Embryonic facial prominence (tissue), 1 donor: ENCODE results near the gene LRRK1.

ENCODE experiments used
- DNase-seq: peaks from one replicate; pipeline ENCODE4 v3.0.0-alpha.2; 2016; ENCODE audit errors: extremely low spot score

Gene LRRK1

DNA sequence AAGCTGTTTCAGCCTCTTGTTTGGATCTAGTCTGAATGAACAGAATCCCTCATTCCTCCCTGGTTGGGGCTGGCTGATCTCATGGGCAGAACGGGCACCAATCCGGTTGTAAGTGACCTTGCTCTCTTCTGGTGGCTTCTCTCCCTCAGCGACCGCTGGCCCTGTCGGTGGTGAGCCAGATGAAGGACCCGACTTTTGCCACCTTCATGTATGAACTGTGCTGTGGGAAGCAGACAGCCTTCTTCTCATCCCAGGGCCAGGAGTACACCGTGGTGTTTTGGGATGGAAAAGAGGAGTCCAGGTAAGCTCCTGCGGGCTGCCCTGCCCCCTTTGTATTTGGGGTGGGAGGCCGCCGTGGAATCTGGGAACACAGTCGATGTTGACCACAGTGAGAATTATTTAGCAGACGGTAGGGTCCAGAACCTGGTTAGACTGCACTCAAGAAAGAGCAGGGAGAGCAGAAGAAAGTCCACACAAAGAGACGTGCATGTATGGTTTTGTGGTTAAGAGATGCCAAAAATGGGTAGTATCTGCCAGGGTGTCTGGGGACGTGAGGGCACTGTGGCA, 138.8 kb downstream of the LRRK1 start:
- no peak for DNase-seq

DNA sequence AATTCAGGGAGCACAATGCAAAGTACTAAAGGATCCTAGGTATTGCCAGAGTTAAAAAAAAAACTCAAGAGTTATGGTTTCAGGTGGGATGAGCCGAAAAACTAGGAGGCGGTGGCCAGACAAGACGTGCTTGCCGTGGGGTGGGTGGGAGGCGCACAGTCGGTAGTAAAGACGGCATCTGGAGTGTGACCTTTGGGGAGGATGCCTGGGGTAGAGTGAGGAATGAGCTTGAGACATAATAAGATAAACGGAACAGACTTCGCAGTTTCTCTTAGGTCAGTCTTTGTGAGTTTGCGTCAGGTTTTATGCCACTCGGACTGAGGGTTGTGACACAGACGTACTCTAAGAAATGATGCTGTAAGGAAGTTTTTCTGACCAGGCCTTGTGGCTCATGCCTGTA, 139.6 kb downstream of the LRRK1 start:
- DNase-seq: no peak

DNA sequence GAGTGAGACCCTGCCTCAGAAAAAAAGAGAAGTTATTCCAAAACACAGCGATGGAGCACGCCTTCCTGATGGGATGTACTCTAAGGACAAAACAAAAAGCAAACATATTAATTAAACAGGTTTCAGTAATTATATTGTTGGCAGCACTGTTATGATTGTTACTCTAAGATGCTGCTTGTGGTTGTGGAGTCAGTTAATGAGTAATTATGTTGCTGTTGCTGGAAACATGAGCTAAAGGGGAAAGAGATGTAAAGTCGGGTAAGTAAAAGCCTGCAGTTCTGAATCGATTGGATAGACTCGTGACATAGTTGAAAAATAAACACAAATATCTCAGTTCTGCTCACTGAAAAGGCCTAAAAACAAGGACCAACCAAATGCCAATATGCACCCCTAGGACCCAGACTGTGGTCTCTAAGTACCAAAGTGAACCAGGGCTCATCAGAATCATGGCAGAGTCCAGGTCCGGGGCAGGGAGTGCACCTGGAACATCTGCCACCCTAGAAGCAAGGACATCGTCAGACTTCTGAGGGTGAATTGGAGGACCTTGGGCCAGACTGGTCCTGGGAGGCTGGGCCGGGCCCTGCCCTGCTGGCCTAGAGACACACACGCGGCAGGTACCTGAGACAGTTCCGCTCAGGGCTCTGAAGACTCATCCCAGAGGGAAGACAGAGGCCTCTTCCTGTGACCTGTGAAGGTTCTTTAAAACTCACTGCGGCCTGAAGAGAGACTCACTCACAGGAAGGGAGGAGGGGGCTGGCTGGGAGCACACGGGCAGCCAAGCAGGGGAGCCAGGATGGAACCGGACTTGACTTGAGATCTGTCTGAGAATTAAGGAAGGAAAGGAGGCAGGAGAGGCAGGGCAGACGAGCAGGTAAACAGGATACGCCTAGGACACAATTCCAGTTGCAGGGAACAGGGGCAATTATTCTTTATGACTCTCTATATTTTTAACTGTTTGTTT, 140.5 kb downstream of the LRRK1 start:
- no peak for DNase-seq

DNA sequence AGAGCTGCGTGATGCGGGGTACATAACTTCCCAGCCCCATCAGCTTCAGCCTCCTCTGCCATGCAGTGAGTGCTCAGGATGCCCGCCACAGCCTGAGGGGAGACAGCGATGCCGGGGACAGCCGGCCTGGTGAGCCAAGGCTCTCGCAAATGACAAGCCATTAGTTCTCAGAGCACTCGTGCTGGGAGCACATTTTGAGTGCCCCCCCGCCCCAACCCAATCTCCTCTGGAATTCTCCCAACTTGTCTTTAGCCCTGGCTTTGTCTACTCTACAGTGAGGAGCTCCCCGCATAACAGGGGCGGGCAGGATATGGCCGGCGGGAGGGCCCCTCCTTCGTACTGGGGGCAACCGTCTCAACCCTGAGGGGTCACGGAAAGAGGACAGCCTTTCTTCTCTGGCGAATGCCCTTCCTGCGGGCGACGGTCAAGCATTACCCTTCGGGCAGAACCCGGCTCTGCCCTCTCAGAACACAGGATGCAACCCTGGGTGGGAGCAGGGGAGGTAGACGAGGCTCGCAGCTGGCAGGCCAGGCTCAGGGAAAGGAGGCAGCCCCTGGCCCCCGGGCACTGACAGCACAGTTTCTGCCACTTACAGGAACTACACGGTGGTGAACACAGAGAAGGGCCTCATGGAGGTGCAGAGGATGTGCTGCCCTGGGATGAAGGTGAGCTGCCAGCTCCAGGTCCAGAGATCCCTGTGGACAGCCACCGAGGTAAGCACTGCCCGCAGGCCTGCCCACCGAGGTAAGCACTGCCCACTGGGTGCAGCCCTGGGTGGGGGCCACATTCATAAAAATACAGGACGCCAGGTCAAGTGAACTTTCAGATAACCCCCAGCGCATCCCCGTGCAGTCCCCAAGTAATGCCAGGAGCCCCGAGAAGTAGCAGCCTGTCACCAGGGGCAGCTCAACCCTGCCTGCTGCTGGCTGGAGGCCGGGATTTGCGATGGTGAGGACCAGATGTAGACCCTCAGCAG, 141.7 kb downstream of the LRRK1 start:
- DNase-seq: no peak

DNA sequence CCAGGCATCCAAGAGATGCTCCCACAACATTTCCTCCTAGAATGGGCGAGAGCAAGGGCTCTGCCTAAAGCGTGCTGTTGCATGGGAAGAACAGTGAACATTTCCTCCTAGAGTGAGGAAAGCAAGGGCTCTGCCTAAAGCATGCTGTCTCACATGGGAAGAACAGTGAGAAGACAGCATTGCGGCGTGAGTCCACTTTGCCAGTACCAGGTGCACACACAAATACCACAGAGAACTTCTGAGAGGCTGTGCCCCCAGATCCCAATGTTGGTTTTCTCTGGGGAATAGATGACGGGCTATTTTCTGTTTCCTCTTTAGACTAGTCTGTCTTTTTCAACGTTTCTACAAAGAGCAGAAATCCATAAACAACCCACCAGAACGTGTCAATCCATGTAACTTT, 142.9 kb downstream of the LRRK1 start:
- no peak for DNase-seq

DNA sequence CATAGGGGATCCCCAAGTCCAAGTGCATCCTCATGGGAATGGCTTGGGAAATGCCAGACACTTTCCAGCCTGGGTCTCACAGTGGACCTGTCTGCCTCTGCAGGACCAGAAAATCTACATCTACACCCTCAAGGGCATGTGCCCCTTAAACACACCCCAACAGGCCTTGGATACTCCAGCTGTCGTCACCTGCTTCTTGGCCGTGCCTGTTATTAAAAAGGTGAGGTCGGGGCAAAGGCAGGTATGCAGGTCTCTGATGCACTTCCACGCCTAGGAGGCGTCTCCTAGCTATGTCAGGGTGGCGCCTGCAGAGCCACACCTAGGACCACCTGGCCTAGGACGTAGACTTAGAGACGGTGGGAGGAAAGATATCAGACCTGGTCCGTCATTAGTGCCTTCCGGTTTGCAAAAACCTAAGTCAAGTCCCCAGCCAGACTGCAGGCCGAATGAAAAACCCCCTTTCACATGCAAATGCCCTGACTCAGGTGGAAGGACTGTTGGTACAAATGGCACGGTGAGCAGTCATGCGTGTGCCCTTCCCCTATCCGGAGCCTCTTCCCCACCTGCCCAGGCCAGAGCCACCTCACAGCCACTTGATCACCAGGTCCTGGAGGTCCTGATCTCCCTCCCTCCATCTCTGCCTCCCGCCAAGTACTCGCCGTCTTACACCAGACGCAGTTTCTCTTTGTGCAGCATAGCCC, 143.5 kb downstream of the LRRK1 start:
- DNase-seq: no peak

DNA sequence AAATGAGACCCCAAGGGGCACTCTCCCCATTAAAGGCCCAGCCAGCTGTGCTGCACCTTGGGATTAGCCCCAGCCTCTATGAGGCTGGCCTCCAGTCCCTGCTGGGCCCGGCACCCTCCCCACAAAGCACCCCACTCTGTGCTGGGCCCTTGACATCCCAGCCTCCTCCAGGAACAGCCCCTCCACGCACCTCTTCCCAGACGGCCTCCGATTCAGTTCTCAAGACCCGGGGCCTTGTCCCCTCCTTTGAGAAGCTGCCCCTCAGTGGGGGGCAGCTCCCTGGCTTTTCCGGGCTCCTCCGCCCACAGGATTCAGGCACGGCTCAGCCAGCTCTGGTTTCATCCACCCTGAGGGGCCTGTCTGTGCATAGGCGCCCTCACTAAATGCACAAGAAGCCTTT, 144.1 kb downstream of the LRRK1 start:
- DNase-seq: no peak

DNA sequence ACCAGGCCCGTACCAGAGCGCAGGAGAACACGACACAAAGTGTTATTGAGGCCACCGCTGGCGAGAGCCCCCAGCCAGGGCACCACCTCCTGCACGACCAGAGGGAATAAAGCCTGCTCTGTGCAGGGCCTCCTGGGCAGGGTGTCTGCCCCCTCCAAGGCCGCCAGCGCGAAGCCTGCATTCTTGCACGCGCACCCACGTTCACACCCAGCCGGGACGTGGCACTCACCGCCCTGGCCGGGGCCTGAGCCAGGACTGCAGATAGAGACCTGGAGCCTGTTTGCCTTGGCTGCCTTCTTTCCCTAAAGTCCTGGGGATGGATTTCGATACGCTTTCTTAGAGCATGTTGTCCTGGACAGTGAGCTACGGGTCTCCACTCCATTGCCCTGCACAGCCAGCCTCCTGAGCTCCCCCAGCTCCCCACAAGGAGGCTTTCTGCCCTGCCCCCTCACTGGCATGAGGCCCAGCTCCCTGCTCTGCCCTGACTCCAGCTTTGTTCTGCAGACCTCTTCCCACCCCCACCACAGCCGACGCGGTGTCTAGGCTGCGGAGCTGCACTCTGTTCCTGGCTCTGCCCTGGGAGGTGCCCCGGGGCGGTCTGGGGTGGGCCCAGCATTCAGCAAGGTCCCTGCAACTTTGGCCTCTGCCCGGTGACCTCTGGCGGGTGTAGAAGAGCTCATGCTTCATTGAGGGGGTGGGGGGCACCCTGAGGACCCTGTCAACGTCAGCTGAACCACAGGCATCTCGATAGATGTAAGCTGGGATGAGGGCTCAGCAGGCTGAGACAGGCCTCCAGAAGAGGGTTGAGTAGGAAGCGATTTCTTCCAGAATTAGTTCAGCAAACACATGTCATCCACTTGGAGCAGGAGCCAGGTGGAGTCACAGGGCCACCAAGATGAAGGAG, 145.0 kb downstream of the LRRK1 start:
- DNase-seq: no peak

DNA sequence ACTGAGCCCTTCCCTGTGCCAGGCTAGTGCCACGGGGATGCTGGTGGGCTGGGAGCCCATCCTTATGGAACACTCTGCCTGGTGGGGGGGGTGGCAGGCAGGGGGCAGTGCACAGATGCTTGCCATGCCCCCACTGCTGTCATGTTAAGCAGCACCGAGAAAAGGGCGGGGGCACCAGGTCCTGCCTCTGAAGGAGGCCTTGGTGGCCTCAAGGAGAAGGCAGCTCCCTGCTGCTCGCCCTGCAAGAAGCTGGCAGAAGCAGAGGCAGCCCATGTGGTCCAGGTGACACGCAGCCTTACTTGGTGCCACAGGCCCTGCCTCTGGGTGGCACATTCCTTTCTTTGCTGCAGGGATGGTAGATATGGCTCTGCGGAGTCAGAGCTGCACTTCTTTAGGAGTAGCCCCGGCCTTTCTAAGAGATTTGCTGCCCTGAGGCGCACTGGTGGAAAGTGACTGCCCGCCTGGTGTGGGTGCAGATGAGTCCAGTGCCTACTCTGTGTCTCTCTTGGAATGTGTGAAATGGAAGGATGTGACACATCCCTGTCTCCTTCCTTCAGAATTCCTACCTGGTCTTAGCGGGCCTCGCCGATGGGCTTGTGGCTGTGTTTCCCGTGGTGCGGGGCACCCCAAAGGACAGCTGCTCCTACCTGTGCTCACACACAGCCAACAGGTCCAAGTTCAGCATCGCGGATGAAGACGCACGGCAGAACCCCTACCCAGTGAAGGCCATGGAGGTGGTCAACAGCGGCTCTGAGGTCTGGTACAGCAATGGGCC, 145.8 kb downstream of the LRRK1 start:
- DNase-seq: no peak

DNA sequence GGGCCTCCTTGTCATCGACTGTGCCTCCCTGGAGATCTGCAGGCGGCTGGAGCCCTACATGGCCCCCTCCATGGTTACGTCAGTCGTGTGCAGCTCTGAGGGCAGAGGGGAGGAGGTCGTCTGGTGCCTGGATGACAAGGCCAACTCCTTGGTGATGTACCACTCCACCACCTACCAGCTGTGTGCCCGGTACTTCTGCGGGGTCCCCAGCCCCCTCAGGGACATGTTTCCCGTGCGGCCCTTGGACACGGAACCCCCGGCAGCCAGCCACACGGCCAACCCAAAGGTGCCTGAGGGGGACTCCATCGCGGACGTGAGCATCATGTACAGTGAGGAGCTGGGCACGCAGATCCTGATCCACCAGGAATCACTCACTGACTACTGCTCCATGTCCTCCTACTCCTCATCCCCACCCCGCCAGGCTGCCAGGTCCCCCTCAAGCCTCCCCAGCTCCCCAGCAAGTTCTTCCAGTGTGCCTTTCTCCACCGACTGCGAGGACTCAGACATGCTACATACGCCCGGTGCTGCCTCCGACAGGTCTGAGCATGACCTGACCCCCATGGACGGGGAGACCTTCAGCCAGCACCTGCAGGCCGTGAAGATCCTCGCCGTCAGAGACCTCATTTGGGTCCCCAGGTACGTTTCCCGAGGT, 146.5 kb downstream of the LRRK1 start:
- DNase-seq: no peak

DNA sequence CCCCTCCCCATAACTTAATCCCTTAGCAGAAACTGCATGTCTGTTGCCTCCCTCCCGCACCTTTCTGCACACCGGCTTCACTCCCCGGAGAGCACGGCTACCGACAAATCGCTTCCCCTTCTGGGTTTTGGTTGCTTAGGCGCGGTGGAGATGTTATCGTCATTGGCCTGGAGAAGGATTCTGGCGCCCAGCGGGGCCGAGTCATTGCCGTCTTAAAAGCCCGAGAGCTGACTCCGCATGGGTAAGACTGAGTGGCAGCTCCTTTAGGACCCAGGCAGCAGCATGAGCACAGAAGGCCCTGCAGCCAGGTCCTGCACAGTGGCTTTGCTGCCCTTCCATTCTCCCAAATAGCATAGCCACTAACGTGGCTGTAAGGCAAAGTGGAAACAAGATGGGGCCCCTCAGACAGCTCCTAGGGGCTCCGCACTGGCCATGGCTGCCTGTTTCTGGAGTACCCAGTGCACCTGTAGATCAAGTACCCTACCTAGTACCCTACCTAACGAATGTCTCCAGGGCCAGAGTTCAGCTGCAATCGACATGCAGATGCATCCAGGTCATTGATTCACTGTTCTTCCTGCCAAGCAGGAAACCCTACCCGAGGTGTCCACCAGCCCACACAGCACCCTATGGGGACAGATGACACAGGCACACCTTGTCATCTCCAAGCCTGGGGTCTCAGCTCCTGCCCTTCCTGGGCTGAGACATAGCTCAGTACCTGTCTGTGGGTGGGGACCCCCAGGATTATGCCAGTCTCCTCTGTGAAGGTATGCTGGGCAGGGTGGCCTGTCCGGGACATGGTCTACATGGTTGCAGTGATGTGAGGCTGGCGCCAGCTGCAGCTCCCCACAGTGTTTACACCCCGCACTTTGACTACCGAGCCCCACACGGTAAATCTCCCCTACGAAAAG, 147.6 kb downstream of the LRRK1 start:
- no peak for DNase-seq

DNA sequence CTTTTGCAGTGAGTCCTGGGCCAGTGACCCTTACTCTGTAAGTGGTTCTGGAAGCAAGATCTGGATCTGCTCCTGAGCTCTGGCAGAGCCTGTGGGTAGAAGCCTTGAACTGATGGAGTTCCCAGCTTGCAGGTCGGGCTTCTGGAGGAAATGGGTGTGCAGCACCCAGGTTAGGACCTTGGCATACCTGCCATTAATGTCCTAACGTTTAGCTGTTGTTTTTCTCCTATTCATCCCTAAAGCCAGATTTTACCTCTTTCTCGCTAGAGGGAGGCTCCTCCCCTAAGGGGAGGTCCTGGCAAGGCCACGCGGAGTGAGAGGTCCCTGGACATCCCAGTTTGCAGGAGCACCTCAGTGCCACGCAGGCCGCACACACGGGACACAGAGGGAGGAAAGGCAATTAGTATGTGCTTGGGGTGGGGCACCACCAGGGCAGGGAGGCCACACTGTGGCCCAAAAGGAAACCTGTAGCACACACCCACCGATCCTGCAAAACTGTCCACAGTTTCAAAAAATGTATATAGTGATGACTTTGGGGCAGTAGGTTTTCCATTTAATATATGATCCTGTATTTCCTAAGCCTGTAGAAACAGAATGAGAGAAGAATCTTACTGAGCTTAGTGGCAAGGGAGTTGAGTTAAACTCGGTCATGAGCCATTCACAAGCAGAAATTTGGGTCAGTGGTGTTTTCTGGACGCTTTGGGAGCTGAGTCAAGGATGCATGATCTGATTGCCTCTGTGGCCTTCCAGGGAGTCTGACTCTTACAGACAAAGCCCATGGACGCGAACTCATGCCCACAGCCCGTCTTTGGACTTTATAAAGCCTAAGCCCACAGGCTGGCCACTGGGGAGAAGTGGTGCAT, 148.7 kb downstream of the LRRK1 start:
- no peak for DNase-seq

DNA sequence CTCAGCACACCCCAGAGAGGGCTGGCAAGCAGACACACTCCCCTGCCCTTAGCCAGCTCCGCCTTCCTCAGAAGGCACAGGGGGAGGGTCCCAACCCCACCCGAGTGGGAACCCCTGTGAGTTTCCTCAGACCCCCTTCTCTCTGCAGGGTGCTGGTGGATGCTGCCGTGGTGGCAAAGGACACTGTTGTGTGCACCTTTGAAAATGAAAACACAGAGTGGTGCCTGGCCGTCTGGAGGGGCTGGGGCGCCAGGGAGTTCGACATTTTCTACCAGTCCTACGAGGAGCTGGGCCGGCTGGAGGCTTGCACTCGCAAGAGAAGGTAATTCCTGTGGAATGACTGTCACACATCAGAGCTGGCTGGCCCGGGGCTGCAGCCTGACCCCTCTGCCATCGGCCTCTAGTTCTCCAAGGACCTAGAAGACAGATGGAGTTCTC, 149.4 kb downstream of the LRRK1 start:
- DNase-seq: no peak

DNA sequence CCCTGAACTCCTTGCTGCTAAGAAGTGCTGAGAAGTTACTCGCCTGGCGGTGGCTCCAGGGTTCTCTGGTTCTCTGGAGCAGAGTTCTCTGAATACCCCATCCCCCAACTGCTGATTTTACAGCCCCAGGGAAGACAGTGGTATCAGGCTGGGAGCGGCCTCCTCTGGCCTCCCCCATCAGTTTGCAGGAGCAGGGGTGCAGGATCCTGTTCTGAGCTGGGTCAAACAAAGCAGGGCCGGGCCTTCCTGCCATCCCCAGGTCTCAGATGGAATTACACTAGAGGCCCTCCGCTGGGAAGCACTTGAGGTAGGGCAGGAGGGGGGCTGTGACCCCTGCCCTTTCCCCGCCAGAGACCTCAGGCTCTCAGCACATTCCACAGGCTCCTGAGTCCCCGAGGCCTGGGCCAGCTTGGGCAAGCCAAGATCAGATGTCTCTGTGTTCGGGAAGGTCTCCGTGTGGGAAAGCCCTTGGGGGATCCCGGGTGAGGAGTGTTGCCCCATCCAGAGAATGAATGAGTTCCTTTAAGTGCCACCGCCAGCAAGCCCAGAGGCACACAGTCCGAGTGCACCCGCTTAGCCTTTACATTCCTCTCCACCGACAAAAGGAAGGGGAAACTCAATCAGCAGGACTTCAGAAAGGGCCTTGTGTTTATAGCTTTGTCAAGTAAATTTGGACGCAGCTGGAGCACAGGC, 149.9 kb downstream of the LRRK1 start:
- no peak for DNase-seq

DNA sequence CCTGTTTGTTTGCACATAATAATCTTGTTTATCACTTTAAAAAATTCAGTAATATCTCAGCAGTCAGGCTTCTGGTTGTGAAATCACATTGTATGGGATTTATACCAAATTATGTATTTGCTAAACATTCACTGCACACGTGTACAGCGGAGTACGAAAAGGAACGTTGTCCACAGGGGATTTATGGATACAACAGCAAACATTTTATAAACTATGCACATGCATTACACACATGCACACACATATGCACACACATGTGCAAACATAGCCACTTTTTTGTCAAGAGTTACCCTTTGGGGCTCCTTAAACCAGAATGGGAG, 150.5 kb downstream of the LRRK1 start:
- no peak for DNase-seq

DNA sequence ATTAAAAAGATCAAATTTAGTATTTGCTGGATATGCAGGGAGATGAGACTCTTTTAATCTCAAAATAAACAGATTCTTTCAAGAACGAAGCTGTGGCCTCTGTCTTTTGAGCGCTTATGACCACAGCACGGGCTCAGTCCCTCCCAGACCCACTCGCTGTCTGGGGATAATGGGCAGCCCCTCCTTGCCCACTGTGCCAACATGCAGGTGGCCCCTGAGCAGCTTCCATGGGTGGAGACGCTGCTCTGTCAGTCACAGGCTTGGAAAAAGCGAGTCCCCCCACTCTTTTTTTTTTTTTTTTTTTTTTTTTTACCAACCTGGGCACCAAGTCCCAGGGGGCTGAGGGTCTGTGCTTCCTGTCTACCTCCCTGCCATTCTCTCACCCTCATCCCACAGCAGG, 150.9 kb downstream of the LRRK1 start:
- no peak for DNase-seq
